ENCODE measurements around the gene DNAJB6.

Gene DNAJB6

DNA sequence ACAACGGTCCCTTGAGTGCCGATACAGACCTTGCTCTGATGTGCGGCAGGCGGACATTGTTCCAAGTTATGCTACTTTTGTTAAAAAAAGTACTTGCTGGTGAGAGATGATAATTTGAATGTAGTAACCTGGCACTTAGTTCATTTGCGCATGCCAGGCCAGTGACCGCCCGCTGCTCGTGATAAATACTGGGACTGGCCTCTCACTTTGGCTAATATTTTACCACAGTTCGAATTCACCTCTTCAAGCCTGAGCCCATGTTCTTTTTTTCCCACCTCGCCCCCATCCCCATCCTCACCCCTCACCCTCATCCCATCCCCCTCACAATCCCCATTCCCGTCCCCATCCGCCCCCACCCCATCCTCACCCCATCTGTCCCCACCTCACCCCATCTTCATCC is 126.4 kb downstream of the DNAJB6 start:
- Histone ChIP-seq H3K27me3 (peaks cover 19% of the 10 kb centered on the region), H3K4me1 (no peaks in the 10 kb centered on the region), H3K4me3 (ENCODE audit: low read depth, low read length) (no peak overlapping the region), H3K36me3 (no peaks in the 10 kb centered on the region), H3K9me3 (no peaks in the 10 kb centered on the region)
- no peak for TF ChIP-seq CTCF (IDR thresholded peaks at IDR 0.05; ENCODE audit: low read depth, low read length)
- no peak for DNase-seq

- no peaks in the 10 kb centered on the region for H3K36me3 ChIP-seq
These were observed 127.5 kb downstream of the DNAJB6 start for GRCh38 chr7:157464111-157464970.

GRCh38 chr7:157464971-157465886 is 128.4 kb downstream of the DNAJB6 start:
- Histone ChIP-seq H3K36me3 (no peaks in the 10 kb centered on the region), H3K9me3 (no peaks in the 10 kb centered on the region), H3K4me3 (ENCODE audit: low read depth, low read length) (no peak overlapping the region), H3K4me1 (no peaks in the 10 kb centered on the region), H3K27me3 (peaks cover 19% of the 10 kb centered on the region)
- TF ChIP-seq CTCF (IDR thresholded peaks at IDR 0.05; ENCODE audit: low read depth, low read length), result no peak
- no peak for DNase-seq

More at GRCh38 chr7:157464111-157464970, 127.5 kb downstream of the DNAJB6 start:
- no peak for TF ChIP-seq CTCF (IDR thresholded peaks at IDR 0.05; ENCODE audit: low read depth, low read length)
- DNase-seq, result no peak
- no peaks in the 10 kb centered on the region for H3K4me1 ChIP-seq
- no peaks in the 10 kb centered on the region for H3K9me3 ChIP-seq
- H3K27me3 ChIP-seq, result peaks cover 19% of the 10 kb centered on the region
- no peak overlapping the region for H3K4me3 ChIP-seq (ENCODE audit: low read depth, low read length)

- no peaks in the 10 kb centered on the region for H3K36me3 ChIP-seq
- H3K4me1 ChIP-seq, result no peaks in the 10 kb centered on the region
- no peak overlapping the region for H3K4me3 ChIP-seq (ENCODE audit: low read depth, low read length)
- no peaks in the 10 kb centered on the region for H3K9me3 ChIP-seq
- no peak for DNase-seq
- H3K27me3 ChIP-seq, result peaks cover 19% of the 10 kb centered on the region
- TF ChIP-seq CTCF (IDR thresholded peaks at IDR 0.05; ENCODE audit: low read depth, low read length), result no peak
These were observed 129.4 kb downstream of the DNAJB6 start for GRCh38 chr7:157465891-157466866.

GRCh38 chr7:157466867-157467261 is 130.1 kb downstream of the DNAJB6 start:
- DNase-seq, result no peak
- no peaks in the 10 kb centered on the region for H3K9me3 ChIP-seq
- no peak overlapping the region for H3K4me3 ChIP-seq (ENCODE audit: low read depth, low read length)
- peaks cover 19% of the 10 kb centered on the region for H3K27me3 ChIP-seq
- H3K4me1 ChIP-seq, result no peaks in the 10 kb centered on the region
- H3K36me3 ChIP-seq, result no peaks in the 10 kb centered on the region
- TF ChIP-seq CTCF (IDR thresholded peaks at IDR 0.05; ENCODE audit: low read depth, low read length), result peak; percentile 2; the same call in 1 of the 2 replicates
